ENCODE results near the gene AGTR2. TPM values are rescaled to one million over a fixed set of nuclear protein-coding genes. Genes with fewer than 3 reads are reported as not detected.

Gene AGTR2
- total and polyA plus RNA-seq, 2 experiments from 2014 or later, result not detected

GRCh38 chrX:116185163-116185562 is 14.6 kb downstream of the AGTR2 start (continued):
- TF ChIP-seq CTCF (conservative IDR thresholded peaks at IDR 0.05; ENCODE audit: low read depth in 2 of 2), result no peak
- no peak for TF ChIP-seq ETS1 (IDR thresholded peaks at IDR 0.05)

- no peaks in the 10 kb centered on the region for H3K27me3 ChIP-seq (ENCODE audit: insufficient read depth)
- no peaks in the 10 kb centered on the region for H3K79me2 ChIP-seq (replicated peaks; ENCODE audit: insufficient read depth)
- DNase-seq (ENCODE audit: low spot score) (no peak), ATAC-seq (no peak)
- no peak overlapping the region for H3K4me3 Mint-ChIP-seq
- H4K20me1 ChIP-seq (replicated peaks; ENCODE audit: insufficient read depth), result no peaks in the 10 kb centered on the region
- no peak for TF ChIP-seq POLR2AphosphoS5 (IDR thresholded peaks at IDR 0.05; ENCODE audit: low read depth)
- no peak for TF ChIP-seq EZH2phosphoT487 (IDR thresholded peaks at IDR 0.05; ENCODE audit: unreplicated experiment)
- TF ChIP-seq REST (IDR thresholded peaks at IDR 0.05; ENCODE audit: unreplicated experiment), result no peak
- no peak for TF ChIP-seq EZH2 (IDR thresholded peaks at IDR 0.05; ENCODE audit: low read depth, unreplicated experiment)
- no peak for TF ChIP-seq CREB1 (CRISPR knock-in tag; IDR thresholded peaks at IDR 0.05; ENCODE audit: low read depth)
- no peaks in the 10 kb centered on the region for H3K4me1 Mint-ChIP-seq
- H3K36me3 Mint-ChIP-seq (ENCODE audit: low read depth), result no peaks in the 10 kb centered on the region
- H3K4me3 ChIP-seq, result no peak overlapping the region
- no peak overlapping the region for H2AFZ ChIP-seq
- no peaks in the 10 kb centered on the region for H3F3A ChIP-seq (replicated peaks; ENCODE audit: low read depth)
- H3K27ac ChIP-seq (ENCODE audit: low read depth), result no peak overlapping the region
- no peaks in the 10 kb centered on the region for H3K36me3 ChIP-seq (ENCODE audit: insufficient read depth)
- H3K27ac Mint-ChIP-seq, result no peak overlapping the region
- no peaks in the 10 kb centered on the region for H3K4me1 ChIP-seq (ENCODE audit: insufficient read depth)
- peaks cover 8% of the 10 kb centered on the region; the same call in 2 of the 3 replicates for H3K9me3 Mint-ChIP-seq
- no peaks in the 10 kb centered on the region for H3K9me2 ChIP-seq (ENCODE audit: insufficient read depth)
- no peaks in the 10 kb centered on the region for H3K27me3 Mint-ChIP-seq (ENCODE audit: insufficient read depth, low read depth, poor library complexity)
- no peak overlapping the region for H3K4me2 ChIP-seq
These were observed 24.1 kb downstream of the AGTR2 start for GRCh38 chrX:116194649-116195048.

- Histone ChIP-seq H3K79me2 (replicated peaks; ENCODE audit: insufficient read depth) (no peaks in the 10 kb centered on the region), H3K27ac (ENCODE audit: low read depth) (no peak overlapping the region), H3K4me1 (ENCODE audit: insufficient read depth) (no peaks in the 10 kb centered on the region), H3K4me3 (no peak overlapping the region), H2AFZ (no peak overlapping the region), H3K4me2 (no peak overlapping the region), H3F3A (replicated peaks; ENCODE audit: low read depth) (no peaks in the 10 kb centered on the region), H4K20me1 (replicated peaks; ENCODE audit: insufficient read depth) (no peaks in the 10 kb centered on the region), H3K36me3 (ENCODE audit: insufficient read depth) (no peaks in the 10 kb centered on the region), H3K27me3 (ENCODE audit: insufficient read depth) (no peaks in the 10 kb centered on the region), H3K9me2 (ENCODE audit: insufficient read depth) (no peaks in the 10 kb centered on the region)
- Mint-ChIP-seq H3K4me1 (no peaks in the 10 kb centered on the region), H3K9me3 (no peaks in the 10 kb centered on the region), H3K27me3 (ENCODE audit: insufficient read depth, low read depth, poor library complexity) (no peaks in the 10 kb centered on the region), H3K27ac (no peak overlapping the region), H3K36me3 (ENCODE audit: low read depth) (no peaks in the 10 kb centered on the region), H3K4me3 (no peak overlapping the region)
- ATAC-seq (no peak), DNase-seq (ENCODE audit: low spot score) (no peak)
- no peak for TF ChIP-seq REST (IDR thresholded peaks at IDR 0.05; ENCODE audit: unreplicated experiment)
- no peak for TF ChIP-seq ETS1 (IDR thresholded peaks at IDR 0.05)
- TF ChIP-seq EZH2 (IDR thresholded peaks at IDR 0.05; ENCODE audit: low read depth, unreplicated experiment), result no peak
- TF ChIP-seq CTCF (conservative IDR thresholded peaks at IDR 0.05; ENCODE audit: low read depth in 2 of 2), result no peak
- TF ChIP-seq ZNF331 (CRISPR knock-in tag; IDR thresholded peaks at IDR 0.05; ENCODE audit: low read depth), result no peak
These were observed 27.7 kb downstream of the AGTR2 start for GRCh38 chrX:116198235-116198634.

All from GM23338 (cell line).